Fibroblast of gingiva (primary cell): Measurements from ENCODE around the gene ZNF511.

ENCODE experiments used
- DNase-seq: peaks from one replicate; pipeline ENCODE4 v3.0.0-alpha.2; 2011; ENCODE audit warnings: low read depth

Gene ZNF511

GRCh38 chr10:133353988-133354605, 45.4 kb downstream of the ZNF511 start:
- no peak for DNase-seq

GRCh38 chr10:133354672-133355240, 46.0 kb downstream of the ZNF511 start:
- DNase-seq, result no peak

GRCh38 chr10:133355266-133355665, 46.6 kb downstream of the ZNF511 start:
- no peak for DNase-seq

GRCh38 chr10:133355991-133356390, 47.3 kb downstream of the ZNF511 start:
- DNase-seq, result no peak

GRCh38 chr10:133356549-133357284, 48.0 kb downstream of the ZNF511 start:
- no peak for DNase-seq

GRCh38 chr10:133357285-133358161, 48.8 kb downstream of the ZNF511 start, which contains the start of gene FUOM:
FUOM (minus strand) TSS chr10:133358019; CDS start chr10:133358007, 12 bp downstream.
- DNase-seq, result no peak

GRCh38 chr10:133358162-133358924, 49.6 kb downstream of the ZNF511 start:
- no peak for DNase-seq

- no peak for DNase-seq
Observed at GRCh38 chr10:133358925-133359310, 50.2 kb downstream of the ZNF511 start.

GRCh38 chr10:133359554-133359971, 50.8 kb downstream of the ZNF511 start:
- no peak for DNase-seq

- DNase-seq, result no peak
Observed at GRCh38 chr10:133359972-133360610, 51.4 kb downstream of the ZNF511 start.

- no peak for DNase-seq
Observed at GRCh38 chr10:133361227-133361626, 52.5 kb downstream of the ZNF511 start.

- DNase-seq, result no peak
Observed at GRCh38 chr10:133361773-133362441, 53.2 kb downstream of the ZNF511 start.
